NCI-H1417 treated with DMSO at 0.1 percent for 48 hours (cell line): Measurements from ENCODE around the gene SUCO.

Source experiments
- DNase-seq: peaks from one replicate; lab custom pipeline; 2025; lab: John Stamatoyannopoulos, UW

The SUCO gene

GRCh38 chr1:172646653-172647052 lies 113.7 kb downstream of the SUCO start:
- DNase-seq, result no peak

GRCh38 chr1:172647110-172647564 lies 114.2 kb downstream of the SUCO start:
- no peak for DNase-seq

- DNase-seq, result no peak
Measured at GRCh38 chr1:172647987-172648386, 115.0 kb downstream of the SUCO start.

- no peak for DNase-seq
Measured at GRCh38 chr1:172650474-172651193, 117.7 kb downstream of the SUCO start.

- no peak for DNase-seq
Measured at GRCh38 chr1:172653015-172653709, 120.2 kb downstream of the SUCO start.

- DNase-seq, result no peak
Measured at GRCh38 chr1:172654535-172654934, 121.6 kb downstream of the SUCO start.

GRCh38 chr1:172656576-172656975 lies 123.6 kb downstream of the SUCO start:
- no peak for DNase-seq

GRCh38 chr1:172657586-172657985 lies 124.6 kb downstream of the SUCO start:
- no peak for DNase-seq

- no peak for DNase-seq
Measured at GRCh38 chr1:172658871-172659453, 126.0 kb downstream of the SUCO start, which contains the start of gene FASLG. FASLG (plus strand) TSS chr1:172659103; CDS start chr1:172659202, 99 bp downstream.

GRCh38 chr1:172661107-172661506 lies 128.2 kb downstream of the SUCO start:
- no peak for DNase-seq
